WTC11 (cell line): ENCODE results near the gene ADAMTS8.

Experiments
- MAX ChIP-seq: sonication (generic); formaldehyde crosslinking; IDR thresholded peaks from 2 replicates; pipeline ENCODE4 v1.8.0; 2022; ENCODE audit warnings: mild to moderate bottlenecking, missing genetic modification reagents
- RORB ChIP-seq: fragments of 250-450 bp; sonication (Bioruptor Pico); IDR thresholded peaks from 2 replicates; pipeline ENCODE4 v1.9.0; 2021; ENCODE audit warnings: mild to moderate bottlenecking

GRCh38 chr11:130476922-130477491, 48.6 kb upstream of the ADAMTS8 start:
- no peak for TF ChIP-seq RORB (CRISPR knock-in tag)
- TF ChIP-seq MAX (CRISPR knock-in tag): no peak
